ENCODE measurements around the gene LAMC1. TPM values are rescaled to one million over a fixed set of nuclear protein-coding genes. Genes with fewer than 3 reads are reported as not detected.
"Not testable (repeated sequence)": the region's sequence is repeated elsewhere in the genome, so short reads cannot be mapped to it uniquely, and the experiment has no call there.

Gene LAMC1
- total RNA-seq, 2 experiments from 2014 or later: not detected

GRCh38 chr1:183065168-183065706 is 42.0 kb downstream of the LAMC1 start:
- Mint-ChIP-seq H3K4me1 (ENCODE audit: low read depth) (no peaks in the 10 kb centered on the region), H3K27ac (no peak overlapping the region), H3K36me3 (ENCODE audit: low read depth) (no peaks in the 10 kb centered on the region), H3K27me3 (peaks cover 8% of the 10 kb centered on the region), H3K9me3 (peaks cover 2% of the 10 kb centered on the region), H3K4me3 (no peak overlapping the region)
- no peak for DNase-seq
- Histone ChIP-seq H3K9me3 (ENCODE audit: control insufficient read depth in 1 of 2, insufficient read depth in 1 of 2, low read length in 2 of 2) (no peaks in the 10 kb centered on the region), H3K27ac (ENCODE audit: low read depth in 1 of 2, low read length in 2 of 2) (no peak overlapping the region), H3K27me3 (ENCODE audit: control insufficient read depth in 1 of 2, insufficient read depth in 2 of 2, low read length in 2 of 2) (peaks cover 0 to 3% of the 10 kb centered on the region in 2 experiments), H3K4me3 (ENCODE audit: low read length) (no peak overlapping the region), H3K4me1 (ENCODE audit: insufficient read depth, low read length) (no peaks in the 10 kb centered on the region), H3K36me3 (ENCODE audit: insufficient read depth, low read length) (no peaks in the 10 kb centered on the region)
- intact Hi-C loops (cut with DNase I, micrococcal nuclease): no loop called here
- CTCF ChIA-PET: no interaction called here
- POLR2A ChIA-PET: no interaction called here
- no peak for TF ChIP-seq CTCF (IDR thresholded peaks at IDR 0.05)
- no peak for ATAC-seq (ENCODE audit: poor library complexity)

- CTCF ChIA-PET; DNase-seq; H3K27me3 Mint-ChIP-seq; H3K9me3 ChIP-seq (ENCODE audit: control insufficient read depth in 1 of 2, insufficient read depth in 1 of 2, low read length in 2 of 2); intact Hi-C loops (cut with DNase I, micrococcal nuclease); H3K27ac ChIP-seq (ENCODE audit: low read depth in 1 of 2, low read length in 2 of 2); H3K27ac Mint-ChIP-seq; H3K9me3 Mint-ChIP-seq; H3K4me1 Mint-ChIP-seq (ENCODE audit: low read depth); H3K36me3 ChIP-seq (ENCODE audit: insufficient read depth, low read length); POLR2A ChIA-PET; ATAC-seq (ENCODE audit: poor library complexity); H3K4me3 ChIP-seq (ENCODE audit: low read length); H3K4me3 Mint-ChIP-seq; H3K27me3 ChIP-seq (ENCODE audit: control insufficient read depth in 1 of 2, insufficient read depth in 2 of 2, low read length in 2 of 2); H3K4me1 ChIP-seq (ENCODE audit: insufficient read depth, low read length); H3K36me3 Mint-ChIP-seq (ENCODE audit: low read depth): not testable (repeated sequence)
Measured at GRCh38 chr1:183066432-183066831, 43.2 kb downstream of the LAMC1 start.

GRCh38 chr1:183069562-183070216 is 46.5 kb downstream of the LAMC1 start:
- Histone ChIP-seq H3K27ac (ENCODE audit: low read depth in 1 of 2, low read length in 2 of 2) (no peak overlapping the region), H3K27me3 (ENCODE audit: control insufficient read depth in 1 of 2, insufficient read depth in 2 of 2, low read length in 2 of 2) (peaks cover 0 to 3% of the 10 kb centered on the region in 2 experiments), H3K4me1 (ENCODE audit: insufficient read depth, low read length) (no peaks in the 10 kb centered on the region), H3K9me3 (ENCODE audit: control insufficient read depth in 1 of 2, insufficient read depth in 1 of 2, low read length in 2 of 2) (no peaks in the 10 kb centered on the region), H3K36me3 (ENCODE audit: insufficient read depth, low read length) (no peaks in the 10 kb centered on the region), H3K4me3 (ENCODE audit: low read length) (no peak overlapping the region)
- CTCF ChIA-PET: no interaction called here
- no peak for DNase-seq
- ATAC-seq (ENCODE audit: poor library complexity): no peak
- intact Hi-C loops (cut with DNase I, micrococcal nuclease): no loop called here
- POLR2A ChIA-PET: no interaction called here
- no peaks in the 10 kb centered on the region for H3K27me3 Mint-ChIP-seq
- no peak overlapping the region for H3K4me3 Mint-ChIP-seq
- no peak for TF ChIP-seq CTCF (IDR thresholded peaks at IDR 0.05)
- peaks cover 2% of the 10 kb centered on the region for H3K9me3 Mint-ChIP-seq
- H3K4me1 Mint-ChIP-seq (ENCODE audit: low read depth): no peaks in the 10 kb centered on the region
- H3K27ac Mint-ChIP-seq: no peak overlapping the region
- no peaks in the 10 kb centered on the region for H3K36me3 Mint-ChIP-seq (ENCODE audit: low read depth)

Data from CD4-positive, alpha-beta T cell (primary cell).